Endometrium (tissue), 2 donors: Measurements from ENCODE around the gene PDLIM5.
A peak's percentile ranks its signal among the peaks of the same experiment; 100 is the strongest.

Experiments used
- FAIRE-seq: peaks from 2 replicates; lab custom pipeline; 2012; peaks lifted over from hg19 to GRCh38; lab: Jason Lieb, UNC
- donor health status: control.
- donor health status: control.

PDLIM5 gene

GRCh38 chr4:94701631-94702300, 250.0 kb downstream of the PDLIM5 start:
- FAIRE-seq: no peak

- no peak for FAIRE-seq
Measured at GRCh38 chr4:94711635-94712034, 259.9 kb downstream of the PDLIM5 start.

- peak; percentile 74 for FAIRE-seq
Measured at GRCh38 chr4:94714365-94715160, 262.8 kb downstream of the PDLIM5 start.

GRCh38 chr4:94715726-94716125, 264.0 kb downstream of the PDLIM5 start:
- no peak for FAIRE-seq
